ENCODE data around the gene KLHL29. TPM values are rescaled to one million over a fixed set of nuclear protein-coding genes. Genes with fewer than 3 reads are reported as not detected.

Gene KLHL29
- total RNA-seq, 1 experiment from 2014 or later: 3.8 TPM

DNA sequence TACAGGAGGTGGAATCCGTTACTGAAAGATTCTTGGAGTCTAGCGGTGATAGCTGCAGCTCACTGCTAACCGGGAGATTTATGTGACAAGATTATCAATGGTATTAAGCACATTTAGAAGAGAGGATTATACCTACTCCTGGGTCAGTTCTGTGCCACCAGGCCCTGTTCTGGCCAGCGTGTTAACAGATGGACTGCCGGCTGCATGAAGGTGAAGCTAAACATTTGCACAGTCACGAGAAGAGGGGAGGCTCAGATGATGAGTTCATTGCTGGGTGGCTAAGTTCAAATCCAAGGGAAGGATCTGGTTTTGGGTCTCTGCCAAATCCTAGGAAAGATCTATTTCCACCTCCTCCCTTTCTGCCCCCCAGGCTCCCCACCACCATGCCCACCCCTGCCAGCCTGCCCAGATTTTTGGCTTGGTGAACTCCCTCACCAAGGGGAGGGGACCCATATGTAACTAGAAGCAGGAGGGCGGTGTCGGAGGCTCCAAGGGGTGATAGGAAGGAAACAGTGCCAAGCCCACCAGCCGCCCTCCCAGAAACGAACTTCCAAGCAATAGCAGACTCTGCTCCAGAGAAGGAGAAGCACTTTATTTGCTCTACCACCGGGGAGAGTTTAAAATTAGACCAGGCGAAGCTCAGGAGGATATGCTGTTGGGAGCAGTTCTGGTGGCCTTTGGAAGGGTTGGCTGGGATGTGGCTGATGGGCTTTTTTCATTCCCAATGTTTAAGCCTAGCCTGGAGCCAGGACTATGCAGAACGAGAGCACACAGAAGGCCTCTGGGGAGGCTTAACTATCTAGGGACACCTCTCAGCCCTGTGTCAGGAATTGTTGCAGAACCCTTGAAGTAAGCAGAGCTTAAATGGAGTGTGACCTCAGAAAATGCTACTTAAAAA, 200.5 kb downstream of the KLHL29 start:
- Histone ChIP-seq H3K36me3 (ENCODE audit: insufficient read depth, low read length) (no peaks in the 10 kb centered on the region), H3K9me3 (ENCODE audit: low read length) (no peaks in the 10 kb centered on the region), H3K79me2 (ENCODE audit: low read length) (no peaks in the 10 kb centered on the region), H3K4me3 (ENCODE audit: low read length) (no peak overlapping the region), H3K27ac (ENCODE audit: low read length) (no peak overlapping the region), H3K4me1 (ENCODE audit: low read length) (no peaks in the 10 kb centered on the region), H2AFZ (ENCODE audit: low read length) (no peak overlapping the region), H3K9me2 (replicated peaks; ENCODE audit: insufficient read depth, low read length) (no peaks in the 10 kb centered on the region), H3K4me2 (ENCODE audit: low read depth, low read length, poor library complexity, severe bottlenecking) (no peak overlapping the region), H3K27me3 (ENCODE audit: low read length) (no peaks in the 10 kb centered on the region), H4K20me1 (ENCODE audit: insufficient read depth, low read depth, low read length) (peaks cover 19% of the 10 kb centered on the region), H3K9ac (ENCODE audit: low read length) (no peak overlapping the region)
- no peak for DNase-seq

DNA sequence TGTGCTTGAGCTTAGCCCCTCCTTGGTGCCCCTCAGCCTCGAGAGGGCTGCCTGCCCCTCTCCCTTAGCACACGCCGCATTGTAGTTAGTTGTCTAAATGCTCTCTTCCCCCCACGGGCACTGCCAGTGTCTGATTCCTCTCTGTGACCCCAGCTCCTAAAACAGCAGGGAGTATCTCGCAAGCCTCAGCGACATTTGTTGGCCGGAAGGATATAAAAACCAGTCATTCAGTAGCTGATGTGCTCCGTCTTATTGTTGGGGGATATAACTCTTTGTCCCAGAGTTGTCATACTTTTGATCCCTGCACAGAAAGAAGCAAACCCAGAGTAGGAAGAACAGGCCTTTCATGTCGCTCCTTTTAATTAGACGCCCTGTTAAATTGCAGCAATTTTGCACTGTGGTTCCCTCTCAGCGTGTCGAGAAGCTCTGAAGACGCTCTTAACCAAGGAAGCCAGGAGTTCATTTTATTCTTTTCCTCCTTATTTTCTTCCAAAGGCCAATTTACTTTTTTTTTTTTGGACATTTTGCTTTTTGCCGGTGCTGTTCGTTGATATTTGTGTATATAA, 201.8 kb downstream of the KLHL29 start:
- no peaks in the 10 kb centered on the region for H3K27me3 ChIP-seq (ENCODE audit: low read length)
- no peak for DNase-seq
- H3K4me1 ChIP-seq (ENCODE audit: low read length): no peaks in the 10 kb centered on the region
- H3K9me3 ChIP-seq (ENCODE audit: low read length): no peaks in the 10 kb centered on the region
- no peak overlapping the region for H3K27ac ChIP-seq (ENCODE audit: low read length)
- H3K4me3 ChIP-seq (ENCODE audit: low read length): no peak overlapping the region
- no peaks in the 10 kb centered on the region for H3K79me2 ChIP-seq (ENCODE audit: low read length)
- no peak overlapping the region for H3K4me2 ChIP-seq (ENCODE audit: low read depth, low read length, poor library complexity, severe bottlenecking)
- H3K36me3 ChIP-seq (ENCODE audit: insufficient read depth, low read length): no peaks in the 10 kb centered on the region
- H3K9ac ChIP-seq (ENCODE audit: low read length): no peak overlapping the region
- H2AFZ ChIP-seq (ENCODE audit: low read length): no peak overlapping the region
- peaks cover 19% of the 10 kb centered on the region for H4K20me1 ChIP-seq (ENCODE audit: insufficient read depth, low read depth, low read length)
- no peaks in the 10 kb centered on the region for H3K9me2 ChIP-seq (replicated peaks; ENCODE audit: insufficient read depth, low read length)

DNA sequence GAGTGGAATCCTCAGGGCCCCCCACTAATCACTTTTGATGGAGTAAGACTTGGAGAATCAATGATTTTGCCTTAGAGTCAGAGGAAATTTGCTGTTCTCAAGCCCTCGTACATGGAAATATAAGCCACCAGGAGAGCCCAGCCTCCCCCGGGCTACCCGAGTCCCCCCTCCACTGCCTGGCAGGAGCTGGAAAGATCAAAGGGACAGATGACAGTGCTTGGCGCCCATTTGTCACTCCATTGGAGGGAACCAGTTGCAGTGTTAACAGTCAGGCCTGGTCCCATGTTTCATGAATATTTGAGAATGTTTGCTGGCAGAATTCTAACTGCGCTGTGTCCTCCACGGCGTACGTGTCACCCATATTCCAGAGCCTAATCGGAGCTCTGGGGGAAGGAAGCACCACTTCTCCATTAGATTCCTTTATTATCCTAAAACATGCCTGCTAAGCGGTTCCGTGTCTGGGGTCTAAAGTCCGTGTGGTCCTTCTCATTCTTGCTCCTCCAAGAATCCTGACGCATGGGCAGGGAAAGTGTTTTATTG, 202.4 kb downstream of the KLHL29 start:
- Histone ChIP-seq H2AFZ (ENCODE audit: low read length) (no peak overlapping the region), H3K27ac (ENCODE audit: low read length) (no peak overlapping the region), H4K20me1 (ENCODE audit: insufficient read depth, low read depth, low read length) (peaks cover 19% of the 10 kb centered on the region), H3K36me3 (ENCODE audit: insufficient read depth, low read length) (no peaks in the 10 kb centered on the region), H3K4me1 (ENCODE audit: low read length) (no peaks in the 10 kb centered on the region), H3K9ac (ENCODE audit: low read length) (no peak overlapping the region), H3K4me3 (ENCODE audit: low read length) (no peak overlapping the region), H3K4me2 (ENCODE audit: low read depth, low read length, poor library complexity, severe bottlenecking) (no peak overlapping the region), H3K9me2 (replicated peaks; ENCODE audit: insufficient read depth, low read length) (no peaks in the 10 kb centered on the region), H3K9me3 (ENCODE audit: low read length) (no peaks in the 10 kb centered on the region), H3K27me3 (ENCODE audit: low read length) (no peaks in the 10 kb centered on the region), H3K79me2 (ENCODE audit: low read length) (no peaks in the 10 kb centered on the region)
- DNase-seq: no peak

- Histone ChIP-seq H3K36me3 (ENCODE audit: insufficient read depth, low read length) (no peaks in the 10 kb centered on the region), H3K9me2 (replicated peaks; ENCODE audit: insufficient read depth, low read length) (no peaks in the 10 kb centered on the region), H4K20me1 (ENCODE audit: insufficient read depth, low read depth, low read length) (peaks cover 19% of the 10 kb centered on the region), H3K4me3 (ENCODE audit: low read length) (no peak overlapping the region), H2AFZ (ENCODE audit: low read length) (no peak overlapping the region), H3K4me1 (ENCODE audit: low read length) (no peaks in the 10 kb centered on the region), H3K9me3 (ENCODE audit: low read length) (no peaks in the 10 kb centered on the region), H3K9ac (ENCODE audit: low read length) (no peak overlapping the region), H3K4me2 (ENCODE audit: low read depth, low read length, poor library complexity, severe bottlenecking) (no peak overlapping the region), H3K27me3 (ENCODE audit: low read length) (no peaks in the 10 kb centered on the region), H3K27ac (ENCODE audit: low read length) (no peak overlapping the region), H3K79me2 (ENCODE audit: low read length) (no peaks in the 10 kb centered on the region)
- no peak for DNase-seq
Measured at GRCh38 chr2:23588106-23588505, 203.1 kb downstream of the KLHL29 start.

GRCh38 chr2:23588508-23589201, 203.7 kb downstream of the KLHL29 start:
- H4K20me1 ChIP-seq (ENCODE audit: insufficient read depth, low read depth, low read length): peaks cover 19% of the 10 kb centered on the region
- no peaks in the 10 kb centered on the region for H3K9me3 ChIP-seq (ENCODE audit: low read length)
- no peaks in the 10 kb centered on the region for H3K4me1 ChIP-seq (ENCODE audit: low read length)
- no peaks in the 10 kb centered on the region for H3K79me2 ChIP-seq (ENCODE audit: low read length)
- no peak overlapping the region for H3K4me3 ChIP-seq (ENCODE audit: low read length)
- no peaks in the 10 kb centered on the region for H3K36me3 ChIP-seq (ENCODE audit: insufficient read depth, low read length)
- no peak overlapping the region for H3K4me2 ChIP-seq (ENCODE audit: low read depth, low read length, poor library complexity, severe bottlenecking)
- no peak for DNase-seq
- no peak overlapping the region for H2AFZ ChIP-seq (ENCODE audit: low read length)
- no peak overlapping the region for H3K9ac ChIP-seq (ENCODE audit: low read length)
- no peaks in the 10 kb centered on the region for H3K9me2 ChIP-seq (replicated peaks; ENCODE audit: insufficient read depth, low read length)
- H3K27ac ChIP-seq (ENCODE audit: low read length): no peak overlapping the region
- no peaks in the 10 kb centered on the region for H3K27me3 ChIP-seq (ENCODE audit: low read length)

DNA sequence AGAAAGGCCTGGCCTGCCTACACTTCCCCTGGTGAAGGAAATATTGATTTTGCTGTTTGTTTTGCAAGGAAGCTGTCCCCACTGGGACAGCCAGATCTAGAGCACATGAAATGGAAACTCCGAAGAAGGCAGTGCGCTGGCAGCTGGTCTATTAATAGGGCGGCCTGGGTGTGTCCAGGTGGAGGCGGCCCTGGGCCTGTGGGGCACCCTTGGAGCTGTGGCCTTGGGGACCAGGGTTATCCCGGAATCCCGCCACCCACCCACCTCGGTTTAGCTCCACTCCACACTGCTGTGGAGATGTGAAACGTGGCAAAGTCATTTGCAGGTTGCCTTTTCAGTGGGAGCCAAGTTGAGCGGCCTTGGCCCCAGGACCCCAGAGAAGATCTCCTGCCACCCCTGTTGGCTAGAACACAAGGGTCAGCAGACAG, 204.3 kb downstream of the KLHL29 start:
- Histone ChIP-seq H3K9ac (ENCODE audit: low read length) (no peak overlapping the region), H3K9me3 (ENCODE audit: low read length) (no peaks in the 10 kb centered on the region), H3K4me1 (ENCODE audit: low read length) (no peaks in the 10 kb centered on the region), H3K4me2 (ENCODE audit: low read depth, low read length, poor library complexity, severe bottlenecking) (no peak overlapping the region), H3K27me3 (ENCODE audit: low read length) (no peaks in the 10 kb centered on the region), H3K27ac (ENCODE audit: low read length) (no peak overlapping the region), H3K4me3 (ENCODE audit: low read length) (no peak overlapping the region), H3K36me3 (ENCODE audit: insufficient read depth, low read length) (no peaks in the 10 kb centered on the region), H3K79me2 (ENCODE audit: low read length) (no peaks in the 10 kb centered on the region), H3K9me2 (replicated peaks; ENCODE audit: insufficient read depth, low read length) (no peaks in the 10 kb centered on the region), H4K20me1 (ENCODE audit: insufficient read depth, low read depth, low read length) (peaks cover 18% of the 10 kb centered on the region), H2AFZ (ENCODE audit: low read length) (no peak overlapping the region)
- DNase-seq: no peak

GRCh38 chr2:23589739-23590138, 204.8 kb downstream of the KLHL29 start:
- Histone ChIP-seq H2AFZ (ENCODE audit: low read length) (no peak overlapping the region), H3K4me3 (ENCODE audit: low read length) (no peak overlapping the region), H3K79me2 (ENCODE audit: low read length) (no peaks in the 10 kb centered on the region), H3K27ac (ENCODE audit: low read length) (no peak overlapping the region), H3K4me2 (ENCODE audit: low read depth, low read length, poor library complexity, severe bottlenecking) (no peak overlapping the region), H3K9me3 (ENCODE audit: low read length) (no peaks in the 10 kb centered on the region), H3K9ac (ENCODE audit: low read length) (no peak overlapping the region), H3K9me2 (replicated peaks; ENCODE audit: insufficient read depth, low read length) (no peaks in the 10 kb centered on the region), H3K36me3 (ENCODE audit: insufficient read depth, low read length) (no peaks in the 10 kb centered on the region), H3K27me3 (ENCODE audit: low read length) (no peaks in the 10 kb centered on the region), H3K4me1 (ENCODE audit: low read length) (no peaks in the 10 kb centered on the region), H4K20me1 (ENCODE audit: insufficient read depth, low read depth, low read length) (peaks cover 16% of the 10 kb centered on the region)
- DNase-seq: no peak

GRCh38 chr2:23590241-23590869, 205.4 kb downstream of the KLHL29 start:
- no peak for DNase-seq
- Histone ChIP-seq H3K9ac (ENCODE audit: low read length) (no peak overlapping the region), H3K27me3 (ENCODE audit: low read length) (no peaks in the 10 kb centered on the region), H3K4me1 (ENCODE audit: low read length) (no peaks in the 10 kb centered on the region), H3K4me3 (ENCODE audit: low read length) (no peak overlapping the region), H3K9me3 (ENCODE audit: low read length) (no peaks in the 10 kb centered on the region), H3K36me3 (ENCODE audit: insufficient read depth, low read length) (no peaks in the 10 kb centered on the region), H3K4me2 (ENCODE audit: low read depth, low read length, poor library complexity, severe bottlenecking) (no peak overlapping the region), H3K9me2 (replicated peaks; ENCODE audit: insufficient read depth, low read length) (no peaks in the 10 kb centered on the region), H3K27ac (ENCODE audit: low read length) (no peak overlapping the region), H4K20me1 (ENCODE audit: insufficient read depth, low read depth, low read length) (peaks cover 16% of the 10 kb centered on the region), H3K79me2 (ENCODE audit: low read length) (no peaks in the 10 kb centered on the region), H2AFZ (ENCODE audit: low read length) (no peak overlapping the region)
